ENCODE results near the gene ANKRD36C.
"Not testable (repeated sequence)": the region's sequence is repeated elsewhere in the genome, so short reads cannot be mapped to it uniquely, and the experiment has no call there.

The ANKRD36C gene

DNA sequence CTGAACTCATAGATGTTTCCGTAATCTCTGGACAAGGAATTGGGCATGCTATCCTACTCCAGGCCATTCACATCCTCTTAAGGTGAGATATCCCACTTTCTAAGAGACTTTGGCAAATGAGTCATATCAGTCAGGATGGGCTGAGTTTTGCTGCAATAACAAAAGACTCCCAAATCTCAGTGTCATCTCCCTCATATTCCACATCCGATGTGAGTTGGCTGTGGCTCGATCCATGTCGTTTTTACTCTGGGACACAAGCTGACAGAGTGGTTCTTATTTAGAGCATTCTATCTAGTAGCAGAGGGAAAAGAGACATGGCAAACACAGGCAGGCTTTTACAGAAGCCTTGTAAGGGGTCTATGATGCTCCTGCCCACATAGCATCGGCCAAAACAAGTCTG lies 14.6 kb upstream of the ANKRD36C start:
- DNase-seq (ENCODE audit: low spot score) = not testable (repeated sequence)

DNA sequence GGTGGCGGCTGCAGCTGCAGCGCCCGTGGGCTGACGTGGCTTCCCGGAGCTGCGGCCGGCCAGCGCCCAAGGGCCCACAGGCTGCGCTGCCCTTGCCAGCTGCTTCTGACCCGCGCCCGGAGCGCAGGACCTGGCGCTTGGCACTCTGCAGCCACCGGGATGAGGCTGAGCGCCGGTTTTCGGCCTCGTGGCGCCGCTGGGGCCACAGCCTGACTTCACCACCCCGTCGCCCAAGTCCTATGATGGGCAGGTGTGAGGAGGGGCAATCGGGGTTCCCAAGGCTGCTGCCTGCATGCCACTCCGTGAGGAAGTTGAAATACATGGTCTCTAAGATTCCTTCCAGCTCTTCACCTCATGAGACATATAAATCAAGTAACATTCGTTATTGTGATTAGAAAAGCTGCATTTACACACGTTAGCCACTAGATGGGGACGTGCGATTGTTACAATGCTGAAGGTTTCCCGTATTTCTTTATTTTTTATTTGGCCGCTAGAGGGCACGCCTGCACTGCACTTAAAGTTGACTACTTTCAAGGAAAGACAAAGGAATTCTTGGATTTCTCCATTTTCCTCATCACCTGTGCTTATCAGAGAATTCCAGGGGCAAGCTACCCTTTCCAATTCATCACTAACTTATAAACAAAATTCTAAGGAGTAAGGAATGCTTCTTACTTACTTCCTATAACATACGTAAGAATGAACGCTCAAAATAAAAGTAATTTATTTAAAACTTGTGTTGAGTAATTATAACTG lies 1.1 kb upstream of the ANKRD36C start:
- DNase-seq (ENCODE audit: low spot score) = peak; percentile 52

- not testable (repeated sequence) for DNase-seq (ENCODE audit: low spot score)
Observed at GRCh38 chr2:95992102-95992501, 478 bp upstream of the ANKRD36C start.

- not testable (repeated sequence) for DNase-seq (ENCODE audit: low spot score)
Observed at GRCh38 chr2:95990884-95991283, 740 bp downstream of the ANKRD36C start.

DNA sequence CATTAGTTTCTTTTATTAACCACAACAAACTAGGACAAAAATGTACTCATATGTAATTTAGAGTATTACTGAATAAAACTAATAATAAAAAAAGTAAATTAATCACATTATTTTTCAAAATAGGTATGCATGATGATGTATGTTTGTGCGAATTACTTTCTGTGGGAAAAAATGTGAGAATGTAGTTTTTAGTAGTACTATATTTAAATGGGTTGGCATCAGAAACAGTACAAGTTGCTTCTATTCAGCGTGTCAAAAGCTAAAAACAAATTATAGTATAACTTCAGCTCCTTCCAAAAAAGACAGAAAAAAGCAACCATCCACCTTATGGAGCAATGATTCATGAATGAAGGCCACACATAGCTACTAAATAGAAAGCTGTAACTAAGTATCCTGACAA lies 40.0 kb downstream of the ANKRD36C start:
- not testable (repeated sequence) for DNase-seq (ENCODE audit: low spot score)

DNA sequence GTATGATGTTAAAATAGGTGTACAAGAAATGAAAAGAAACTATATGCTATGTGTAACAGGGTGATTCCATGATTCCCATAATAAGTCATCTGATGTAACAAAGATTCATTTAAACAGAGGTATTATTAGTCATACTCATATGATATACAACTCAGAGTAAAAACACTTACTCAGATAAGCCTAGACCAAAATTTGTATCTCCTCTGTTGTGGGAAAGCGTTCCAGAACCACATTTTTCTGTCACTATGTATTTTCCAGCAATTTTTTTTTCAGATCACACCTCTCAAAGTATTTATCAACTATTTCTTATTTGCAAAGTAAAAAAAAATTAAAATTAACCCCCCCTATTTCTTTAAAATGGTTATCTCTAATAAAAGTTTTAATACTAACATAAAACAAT lies 43.6 kb downstream of the ANKRD36C start:
- DNase-seq (ENCODE audit: low spot score) = not testable (repeated sequence)

DNA sequence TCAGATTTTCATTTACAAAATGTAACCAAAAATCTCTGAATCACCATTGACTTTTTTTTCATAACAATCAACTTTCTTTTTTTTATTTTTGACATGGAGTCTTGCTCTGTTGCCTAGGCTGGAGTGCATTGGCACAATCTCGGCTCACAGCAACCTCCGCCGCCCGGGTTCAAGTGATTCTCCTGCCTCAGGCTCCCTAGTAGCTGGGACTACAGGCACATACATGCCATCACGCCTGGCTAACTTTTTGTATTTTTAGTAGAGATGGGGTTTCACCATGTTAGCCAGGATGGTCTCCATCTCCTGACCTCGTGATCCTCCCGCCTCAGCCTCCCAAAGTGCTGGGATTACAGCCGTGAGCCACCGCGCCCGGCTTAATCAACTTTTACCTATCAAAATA lies 51.7 kb downstream of the ANKRD36C start:
- DNase-seq (ENCODE audit: low spot score) = not testable (repeated sequence)

DNA sequence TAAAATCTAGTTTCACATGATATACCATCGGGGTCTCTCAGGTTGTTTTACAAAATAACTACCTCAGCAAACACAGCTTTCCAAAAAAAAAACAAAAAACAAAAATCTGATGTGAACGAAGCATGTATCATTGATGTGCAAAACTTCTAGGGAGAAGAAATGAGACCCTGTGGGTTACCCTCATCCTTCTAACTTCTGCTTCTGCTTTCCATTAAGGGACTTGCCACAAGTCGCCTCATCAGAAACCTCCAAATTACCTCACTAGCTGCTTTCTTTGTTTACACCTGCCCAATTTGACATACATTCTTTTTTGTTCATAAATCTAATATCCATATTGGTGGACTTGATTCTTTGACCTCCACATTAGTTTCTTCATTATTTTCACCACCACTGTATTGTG lies 60.9 kb downstream of the ANKRD36C start:
- DNase-seq (ENCODE audit: low spot score) = not testable (repeated sequence)

DNA sequence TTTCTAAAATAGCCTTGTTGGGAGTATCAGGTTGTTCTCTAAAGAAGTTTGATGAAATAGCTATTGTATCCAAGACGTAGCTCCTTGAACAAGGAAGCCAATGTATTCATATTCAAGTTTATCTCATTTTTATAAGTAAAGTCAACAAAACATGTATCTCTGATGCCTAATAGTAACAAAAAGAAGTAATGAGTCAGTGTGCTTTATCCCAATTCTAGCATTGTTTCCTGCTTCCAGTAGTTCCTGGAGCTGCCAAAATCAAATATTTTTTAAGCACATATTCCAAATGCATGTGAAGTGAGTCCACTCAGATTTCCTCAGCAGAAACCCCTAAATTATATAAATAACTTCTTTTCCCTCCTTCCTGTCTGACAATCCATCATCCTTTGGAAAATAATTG lies 74.6 kb downstream of the ANKRD36C start:
- not testable (repeated sequence) for DNase-seq (ENCODE audit: low spot score)

DNA sequence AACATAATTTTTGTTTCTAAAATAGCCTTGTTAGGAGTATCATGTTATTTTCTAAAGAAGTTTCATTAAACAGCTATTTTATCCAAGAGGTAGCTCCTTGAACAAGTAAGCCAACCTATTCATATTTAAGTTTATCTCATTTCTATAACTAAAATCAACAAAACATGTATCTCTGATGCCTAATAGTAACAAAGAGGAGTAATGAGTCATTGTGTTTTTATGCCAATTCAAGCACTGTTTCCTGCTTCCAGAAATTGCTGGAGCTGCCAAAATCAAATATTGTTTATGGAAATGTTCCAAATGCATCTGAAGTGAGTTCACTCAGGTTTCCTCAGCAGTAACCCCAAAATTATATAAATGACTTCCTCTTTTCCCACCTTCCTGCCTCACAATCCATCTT lies 76.5 kb downstream of the ANKRD36C start:
- DNase-seq (ENCODE audit: low spot score) = not testable (repeated sequence)

- not testable (repeated sequence) for DNase-seq (ENCODE audit: low spot score)
Observed at GRCh38 chr2:95911431-95911830, 80.2 kb downstream of the ANKRD36C start.

DNA sequence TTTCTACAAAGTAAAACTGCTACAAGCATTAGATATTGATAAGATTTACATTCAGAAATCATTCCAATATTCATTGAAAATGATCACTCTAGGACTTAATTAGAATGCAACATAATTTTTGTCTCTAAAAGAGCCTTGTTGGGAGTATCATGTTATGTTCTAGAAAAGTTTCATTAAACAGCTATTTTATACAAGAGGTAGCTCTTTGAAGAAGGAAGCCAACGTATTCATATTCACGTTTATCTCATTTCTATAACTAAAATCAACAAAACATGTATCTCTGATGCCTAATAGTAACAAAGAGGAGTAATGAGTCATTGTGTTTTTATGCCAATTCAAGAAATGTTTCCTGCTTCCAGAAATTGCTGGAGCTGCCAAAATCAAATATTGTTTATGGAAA lies 97.2 kb downstream of the ANKRD36C start:
- DNase-seq (ENCODE audit: low spot score) = not testable (repeated sequence)

GRCh38 chr2:95867929-95868328 lies 123.7 kb downstream of the ANKRD36C start:
- not testable (repeated sequence) for DNase-seq (ENCODE audit: low spot score)

- DNase-seq (ENCODE audit: low spot score) = not testable (repeated sequence)
Observed at GRCh38 chr2:95867047-95867677, 124.5 kb downstream of the ANKRD36C start.

DNA sequence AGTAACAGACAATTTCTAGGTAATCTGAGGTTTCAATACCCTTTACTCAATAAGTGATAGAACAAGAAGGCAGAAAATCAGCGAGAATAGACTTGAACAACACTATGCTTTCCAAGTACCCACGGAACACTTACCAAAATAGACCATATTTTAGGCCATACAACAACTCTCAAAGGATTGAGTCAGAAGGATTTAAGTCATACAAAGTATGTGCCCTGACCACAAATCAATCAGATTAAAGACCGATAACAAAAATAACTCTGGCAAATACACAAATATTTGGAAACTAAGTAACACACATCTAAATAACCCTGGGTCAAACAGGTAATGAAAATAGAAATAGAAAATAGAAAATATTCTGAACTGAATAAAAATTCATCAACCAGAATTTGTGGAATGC lies 129.5 kb downstream of the ANKRD36C start:
- not testable (repeated sequence) for DNase-seq (ENCODE audit: low spot score)

DNA sequence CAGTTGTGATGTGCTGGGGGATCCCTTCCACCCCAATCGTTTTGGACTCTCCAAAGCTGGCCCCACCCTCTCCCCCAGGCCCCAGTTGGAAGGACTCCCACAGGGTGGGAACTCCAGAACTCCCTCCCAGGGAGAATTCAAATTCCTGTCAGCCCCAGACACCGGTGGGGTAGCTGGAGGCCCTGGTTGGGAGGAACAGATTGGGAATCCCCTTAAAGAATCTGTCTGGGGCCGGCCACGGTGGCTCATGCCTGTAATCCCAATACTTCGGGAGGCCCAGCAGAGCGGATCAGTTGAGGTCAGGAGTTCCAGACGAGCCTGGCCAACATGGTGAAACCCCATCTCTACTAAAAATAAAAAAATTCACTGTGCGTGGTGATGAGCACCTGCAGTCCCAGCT lies 155.5 kb downstream of the ANKRD36C start:
- no peak for DNase-seq (ENCODE audit: low spot score)

DNA sequence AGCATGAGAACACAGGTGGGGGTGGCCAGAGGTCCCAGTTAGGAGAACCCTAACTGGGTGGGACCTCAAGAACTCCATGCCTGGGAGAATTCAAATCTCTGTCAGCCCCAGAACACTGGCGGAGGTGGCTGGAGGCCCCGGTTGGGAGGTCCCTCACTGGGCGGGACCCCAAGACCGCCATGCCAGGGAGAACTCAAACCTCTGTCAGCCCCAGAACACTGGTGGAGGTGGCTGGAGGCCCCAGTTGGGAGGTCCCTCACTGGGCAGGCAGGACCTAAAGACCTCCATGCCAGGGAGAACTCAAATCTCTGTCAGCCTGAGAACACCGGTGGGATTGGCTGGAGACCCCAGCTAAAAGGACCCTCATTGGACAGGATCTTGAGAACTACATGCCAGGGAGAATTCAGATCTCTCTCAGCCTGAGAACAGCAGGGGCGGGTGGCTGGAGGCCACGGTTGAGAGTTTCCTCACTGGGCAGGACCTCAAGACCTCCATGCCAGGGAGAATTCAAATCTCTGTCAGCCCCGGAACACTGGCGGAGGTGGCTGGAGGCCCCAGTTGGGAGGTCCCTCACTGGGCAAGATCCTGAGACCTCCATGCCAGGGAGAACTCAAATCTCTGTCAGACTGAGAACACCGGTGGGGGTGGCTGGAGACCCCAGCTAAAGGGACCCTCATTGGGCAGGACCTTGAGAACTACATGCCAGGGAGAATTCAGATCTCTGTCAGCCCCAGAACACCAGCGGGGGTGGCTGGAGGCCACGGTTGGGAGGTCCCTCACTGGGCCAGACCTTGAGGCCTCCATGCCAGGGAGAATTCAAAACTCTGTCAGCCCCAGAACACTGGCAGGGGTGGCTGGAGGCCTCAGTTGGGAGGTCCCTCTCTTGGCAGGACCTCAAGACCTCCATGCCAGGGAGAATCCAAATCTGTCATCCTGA lies 157.3 kb downstream of the ANKRD36C start:
- DNase-seq (ENCODE audit: low spot score) = not testable (repeated sequence)

- DNase-seq (ENCODE audit: low spot score) = not testable (repeated sequence)
Observed at GRCh38 chr2:95824218-95824617, 167.4 kb downstream of the ANKRD36C start.

DNA sequence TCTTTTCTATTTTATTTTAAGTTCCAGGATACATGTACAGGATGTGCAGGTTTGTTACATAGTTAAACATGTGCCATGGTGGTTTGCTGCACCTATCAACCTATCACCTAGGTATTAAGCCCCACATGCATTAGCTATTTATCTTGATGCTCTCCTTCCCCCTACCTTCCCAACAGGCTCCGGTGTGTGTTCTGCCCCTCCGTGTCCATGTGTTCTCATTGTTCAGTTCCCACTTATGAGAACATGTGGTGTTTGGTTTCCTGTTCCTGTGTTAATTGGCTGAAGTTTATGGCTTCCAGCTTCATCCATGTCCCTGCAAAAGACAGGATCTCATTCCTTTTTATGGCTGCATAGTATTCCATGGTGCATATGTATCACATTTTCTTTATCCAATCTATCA lies 174.1 kb downstream of the ANKRD36C start:
- not testable (repeated sequence) for DNase-seq (ENCODE audit: low spot score)

- DNase-seq (ENCODE audit: low spot score) = not testable (repeated sequence)
Observed at GRCh38 chr2:95813311-95813710, 178.3 kb downstream of the ANKRD36C start.

GRCh38 chr2:95799892-95800291 lies 191.7 kb downstream of the ANKRD36C start:
- DNase-seq (ENCODE audit: low spot score) = no peak

DNA sequence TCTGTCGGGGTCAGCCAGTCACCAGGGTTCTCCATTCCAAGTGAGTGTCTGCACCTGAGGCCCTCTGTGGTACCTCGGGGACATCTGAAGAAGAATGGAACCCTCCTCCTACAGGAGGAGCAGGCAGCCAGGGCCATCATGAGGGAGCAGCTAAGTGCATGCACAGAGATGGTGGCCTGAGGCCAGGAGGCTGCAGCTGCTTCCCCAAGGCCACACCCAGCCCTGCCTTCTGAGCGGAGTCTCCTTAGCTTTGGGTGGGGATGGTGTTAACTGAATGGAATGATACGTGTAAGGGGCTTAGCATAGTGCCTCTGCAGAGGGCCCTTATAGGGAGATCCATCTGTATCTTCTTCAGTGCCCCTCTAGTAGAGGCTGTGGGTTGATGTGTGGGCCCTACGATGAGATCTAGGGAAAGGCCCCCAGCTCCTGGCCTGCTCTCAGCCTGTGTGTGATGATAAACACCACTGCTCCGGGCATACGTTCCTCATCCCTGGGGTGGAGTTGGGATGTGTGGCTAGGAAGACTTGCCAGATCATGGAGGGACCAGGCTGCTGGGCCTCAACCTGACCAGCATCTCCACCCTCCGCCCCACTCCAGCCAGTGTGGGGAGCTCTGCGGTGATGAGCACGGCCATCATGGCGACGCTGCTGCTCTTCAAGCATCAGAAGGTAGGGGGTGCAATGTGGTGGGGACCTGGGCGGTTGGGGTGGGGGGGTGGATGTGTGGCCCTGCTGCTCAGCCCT lies 192.3 kb downstream of the ANKRD36C start:
- DNase-seq (ENCODE audit: low spot score) = not testable (repeated sequence)

Data from hematopoietic multipotent progenitor cell treated with erythropoietin and hydrocortisone succinate and interleukin-3 and kit ligand, for 15 days (in vitro differentiated cells).